Panc1 (cell line): ENCODE measurements around the gene KRTAP12-3. TPM values are rescaled to one million over a fixed set of nuclear protein-coding genes. Genes with fewer than 3 reads are reported as not detected.

Experiments
- ATAC-seq: fragments of 200-7000 bp; cut with Tn5 transposase; 2 replicates; pipeline ENCODE4 v1.9.1; 2020; ENCODE audit warnings: mild to moderate bottlenecking, moderate library complexity
- BruUV-seq: library from RNA; stranded (reverse); fragments of 400-500 nt; replicated peaks from 2 replicates; lab custom pipeline; 2021; lab: Mats Ljungman, UMichigan
- CTCF ChIA-PET: fragments of 300-600 bp; sonication (Branson Sonifier 250); formaldehyde crosslinking; loops from one replicate; lab custom pipeline; 2022; ENCODE audit warnings: antibody characterized with exemption; lab: Charles Lee
- POLR2A ChIA-PET: fragments of 300-600 bp; sonication (Branson Sonifier 250); formaldehyde crosslinking; loops from one replicate; lab custom pipeline; 2022; ENCODE audit warnings: antibody characterized with exemption; lab: Charles Lee
- DNase-seq: peaks from one replicate; pipeline ENCODE4 v3.0.0-alpha.2; 2010; ENCODE audit warnings: low read depth, low spot score
- H3K27ac ChIP-seq: 2 replicates; pipeline ENCODE4 v1.5.1; 2011; ENCODE audit warnings: mild to moderate bottlenecking, low read length, inconsistent platforms
- H3K27me3 ChIP-seq: fragments of 200-500 bp; sonication (Bioruptor generic); 2 replicates; pipeline ENCODE4 v1.6.0; 2014; ENCODE audit warnings: low read length, inconsistent platforms; ENCODE audit not compliant: control insufficient read depth, insufficient read depth
- H3K36me3 ChIP-seq: fragments of 200-500 bp; sonication (Bioruptor generic); 2 replicates; pipeline ENCODE4 v1.5.1; 2014; ENCODE audit warnings: inconsistent platforms, mild to moderate bottlenecking, low read length, moderate library complexity; ENCODE audit not compliant: control insufficient read depth, insufficient read depth
- H3K4me1 ChIP-seq: 2 replicates; pipeline ENCODE4 v1.5.1; 2011; ENCODE audit warnings: inconsistent platforms, mild to moderate bottlenecking, low read length, moderate library complexity; ENCODE audit not compliant: control insufficient read depth, insufficient read depth
- H3K4me3 ChIP-seq, 2 experiments: 2 replicates each; pipeline ENCODE4 v1.5.1; 2011 to 2012; ENCODE audit warnings: low read depth in 2 of 2, low read length in 2 of 2, mild to moderate bottlenecking in 2 of 2, inconsistent platforms in 1 of 2, moderate library complexity in 1 of 2
- H3K9me3 ChIP-seq: fragments of 200-500 bp; sonication (Bioruptor generic); 2 replicates; pipeline ENCODE4 v1.5.1; 2014; ENCODE audit warnings: low read depth, mild to moderate bottlenecking, inconsistent platforms, low read length, moderate library complexity; ENCODE audit not compliant: control insufficient read depth, insufficient read depth
- POLR2AphosphoS5 ChIP-seq: IDR thresholded peaks from 2 replicates; pipeline ENCODE4 v1.6.1; 2012; ENCODE audit warnings: mild to moderate bottlenecking, low read depth, low read length, moderate library complexity
- SIN3A ChIP-seq: IDR thresholded peaks from 2 replicates; pipeline ENCODE4 v1.6.1; 2012; ENCODE audit warnings: low read depth, mild to moderate bottlenecking, low read length, moderate library complexity, borderline replicate concordance; ENCODE audit not compliant: insufficient read depth
- TCF7L2 ChIP-seq: IDR thresholded peaks from 2 replicates; pipeline ENCODE4 v1.6.1; 2011; ENCODE audit warnings: mild to moderate bottlenecking, low read depth, low read length, inconsistent platforms
- in situ Hi-C: cut with HindIII; loops from 2 replicates; pipeline ENCODE4 v1.10.0; 2016; ENCODE audit warnings: low sequenced_read_pairs, low pct_unique_long_range_greater_than_20kb
- intact Hi-C: fragments of 100-400 bp; cut with micrococcal nuclease; formaldehyde crosslinking; loops from one replicate; pipeline ENCODE4 v1.10.0; 2022; ENCODE audit not compliant: unreplicated experiment
- total RNA-seq: library from RNA; stranded (reverse); gene quantifications from one replicate; pipeline ENCODE4 v1.2.1, GENCODE V29; 2021; ENCODE audit not compliant: unreplicated experiment
- TF ChIP-seq, protein P1 (sequence below): fragments of 450-650 bp; IDR thresholded peaks from 2 replicates; pipeline ENCODE4 v1.5.1; 2017; ENCODE audit warnings: mild to moderate bottlenecking
- TF ChIP-seq, protein P2 (sequence below), 2 experiments: IDR thresholded peaks; 2 replicates each; pipeline ENCODE4 v1.6.1; 2011 to 2012; ENCODE audit warnings: low read depth in 2 of 2, control low read depth in 1 of 2, low read length in 1 of 2, mild to moderate bottlenecking in 1 of 2, moderate library complexity in 1 of 2; ENCODE audit not compliant: insufficient read depth in 1 of 2

The KRTAP12-3 gene
- total RNA-seq, 1 experiment from 2014 or later, result not detected

DNA sequence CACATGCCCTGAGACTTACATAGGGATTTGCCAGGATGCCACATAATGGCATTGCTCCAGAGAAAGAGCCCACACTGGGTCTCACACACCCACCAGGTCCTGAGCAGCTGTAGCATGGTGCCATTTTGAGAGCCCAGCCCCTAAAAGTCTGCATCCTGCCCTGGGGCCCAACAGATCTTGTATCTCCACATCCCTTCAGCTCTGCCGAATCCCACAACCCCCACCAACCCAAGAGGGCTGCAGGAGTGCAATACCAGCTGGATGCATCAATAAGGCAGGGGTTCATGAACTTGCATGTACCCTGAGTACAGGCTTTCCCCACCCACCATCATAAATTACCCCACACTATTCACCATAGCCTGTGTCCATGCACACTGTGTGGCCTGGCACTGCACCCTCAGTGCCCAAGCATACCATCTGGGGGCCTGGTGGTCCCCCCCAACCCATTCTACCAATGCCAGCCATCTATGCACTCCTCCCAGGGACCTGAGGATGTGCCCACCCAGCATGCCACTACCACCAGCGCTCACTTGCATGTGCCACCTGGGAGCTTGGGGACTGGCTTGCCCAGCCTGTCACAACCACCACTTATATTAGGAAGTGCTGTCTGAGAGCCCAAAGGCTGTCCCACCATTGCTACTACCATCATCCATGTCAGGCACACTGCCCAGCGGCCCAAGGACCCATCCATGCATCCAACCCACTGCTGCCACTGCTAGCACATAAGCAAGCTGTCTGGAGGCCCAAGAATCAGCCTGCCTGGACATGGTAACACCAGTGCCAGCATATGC is 13.1 kb downstream of the KRTAP12-3 start:
- H3K9me3 ChIP-seq, result no peaks in the 10 kb centered on the region
- ATAC-seq (no peak), DNase-seq (no peak)
- no peak overlapping the region for H3K27ac ChIP-seq
- POLR2A ChIA-PET, result no interaction called here
- in situ Hi-C loops, result no loop called here
- no peaks in the 10 kb centered on the region for H3K4me1 ChIP-seq
- no TSS peak for BruUV-seq
- no peaks in the 10 kb centered on the region for H3K36me3 ChIP-seq
- H3K27me3 ChIP-seq, result no peaks in the 10 kb centered on the region; the same call in 1 of the 2 replicates
- CTCF ChIA-PET, result no interaction called here
- TF ChIP-seq, protein P1, sequence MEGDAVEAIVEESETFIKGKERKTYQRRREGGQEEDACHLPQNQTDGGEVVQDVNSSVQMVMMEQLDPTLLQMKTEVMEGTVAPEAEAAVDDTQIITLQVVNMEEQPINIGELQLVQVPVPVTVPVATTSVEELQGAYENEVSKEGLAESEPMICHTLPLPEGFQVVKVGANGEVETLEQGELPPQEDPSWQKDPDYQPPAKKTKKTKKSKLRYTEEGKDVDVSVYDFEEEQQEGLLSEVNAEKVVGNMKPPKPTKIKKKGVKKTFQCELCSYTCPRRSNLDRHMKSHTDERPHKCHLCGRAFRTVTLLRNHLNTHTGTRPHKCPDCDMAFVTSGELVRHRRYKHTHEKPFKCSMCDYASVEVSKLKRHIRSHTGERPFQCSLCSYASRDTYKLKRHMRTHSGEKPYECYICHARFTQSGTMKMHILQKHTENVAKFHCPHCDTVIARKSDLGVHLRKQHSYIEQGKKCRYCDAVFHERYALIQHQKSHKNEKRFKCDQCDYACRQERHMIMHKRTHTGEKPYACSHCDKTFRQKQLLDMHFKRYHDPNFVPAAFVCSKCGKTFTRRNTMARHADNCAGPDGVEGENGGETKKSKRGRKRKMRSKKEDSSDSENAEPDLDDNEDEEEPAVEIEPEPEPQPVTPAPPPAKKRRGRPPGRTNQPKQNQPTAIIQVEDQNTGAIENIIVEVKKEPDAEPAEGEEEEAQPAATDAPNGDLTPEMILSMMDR, result no peak
- no peak for TF ChIP-seq POLR2AphosphoS5
- TF ChIP-seq TCF7L2, result no peak
- TF ChIP-seq SIN3A, result no peak
- TF ChIP-seq, protein P2, sequence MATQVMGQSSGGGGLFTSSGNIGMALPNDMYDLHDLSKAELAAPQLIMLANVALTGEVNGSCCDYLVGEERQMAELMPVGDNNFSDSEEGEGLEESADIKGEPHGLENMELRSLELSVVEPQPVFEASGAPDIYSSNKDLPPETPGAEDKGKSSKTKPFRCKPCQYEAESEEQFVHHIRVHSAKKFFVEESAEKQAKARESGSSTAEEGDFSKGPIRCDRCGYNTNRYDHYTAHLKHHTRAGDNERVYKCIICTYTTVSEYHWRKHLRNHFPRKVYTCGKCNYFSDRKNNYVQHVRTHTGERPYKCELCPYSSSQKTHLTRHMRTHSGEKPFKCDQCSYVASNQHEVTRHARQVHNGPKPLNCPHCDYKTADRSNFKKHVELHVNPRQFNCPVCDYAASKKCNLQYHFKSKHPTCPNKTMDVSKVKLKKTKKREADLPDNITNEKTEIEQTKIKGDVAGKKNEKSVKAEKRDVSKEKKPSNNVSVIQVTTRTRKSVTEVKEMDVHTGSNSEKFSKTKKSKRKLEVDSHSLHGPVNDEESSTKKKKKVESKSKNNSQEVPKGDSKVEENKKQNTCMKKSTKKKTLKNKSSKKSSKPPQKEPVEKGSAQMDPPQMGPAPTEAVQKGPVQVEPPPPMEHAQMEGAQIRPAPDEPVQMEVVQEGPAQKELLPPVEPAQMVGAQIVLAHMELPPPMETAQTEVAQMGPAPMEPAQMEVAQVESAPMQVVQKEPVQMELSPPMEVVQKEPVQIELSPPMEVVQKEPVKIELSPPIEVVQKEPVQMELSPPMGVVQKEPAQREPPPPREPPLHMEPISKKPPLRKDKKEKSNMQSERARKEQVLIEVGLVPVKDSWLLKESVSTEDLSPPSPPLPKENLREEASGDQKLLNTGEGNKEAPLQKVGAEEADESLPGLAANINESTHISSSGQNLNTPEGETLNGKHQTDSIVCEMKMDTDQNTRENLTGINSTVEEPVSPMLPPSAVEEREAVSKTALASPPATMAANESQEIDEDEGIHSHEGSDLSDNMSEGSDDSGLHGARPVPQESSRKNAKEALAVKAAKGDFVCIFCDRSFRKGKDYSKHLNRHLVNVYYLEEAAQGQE (IDR thresholded peaks at IDR 0.05; ENCODE audit: insufficient read depth in 1 of 2, low read depth in 2 of 2, low read length in 1 of 2), result no peak
- intact Hi-C loops, result no loop called here
- no peak overlapping the region for H3K4me3 ChIP-seq

DNA sequence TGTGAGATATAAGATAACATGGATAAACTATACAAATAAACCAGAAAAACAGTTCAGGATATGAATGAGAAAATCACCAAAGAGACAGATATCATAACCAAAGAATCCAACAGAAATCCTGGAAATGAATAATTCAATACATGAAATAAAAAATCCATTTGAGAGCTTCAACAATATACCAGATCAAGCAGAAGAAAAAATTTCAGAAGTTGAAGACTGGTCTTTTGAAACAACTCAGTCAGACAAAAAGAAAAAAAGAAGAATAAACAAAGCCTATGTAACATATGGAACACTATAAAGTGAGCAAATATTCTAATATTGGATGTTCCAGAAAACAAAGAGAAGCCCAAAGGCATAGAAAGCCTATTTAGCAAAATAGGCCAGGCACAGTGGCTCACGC is 14.2 kb downstream of the KRTAP12-3 start:
- no peak for ATAC-seq
- no peaks in the 10 kb centered on the region for H3K9me3 ChIP-seq
- no peaks in the 10 kb centered on the region for H3K4me1 ChIP-seq
- H3K4me3 ChIP-seq, result no peak overlapping the region
- no TSS peak for BruUV-seq
- CTCF ChIA-PET, result no interaction called here
- no peaks in the 10 kb centered on the region; the same call in 1 of the 2 replicates for H3K27me3 ChIP-seq
- H3K27ac ChIP-seq, result no peak overlapping the region
- TF ChIP-seq POLR2AphosphoS5 (no peak), SIN3A (no peak), TCF7L2 (no peak)
- TF ChIP-seq, protein P2 (IDR thresholded peaks at IDR 0.05; ENCODE audit: insufficient read depth in 1 of 2, low read depth in 2 of 2, low read length in 1 of 2), result no peak
- TF ChIP-seq, protein P1, result no peak
- in situ Hi-C loops (no loop called here), intact Hi-C loops (no loop called here)
- no peak for DNase-seq
- no peaks in the 10 kb centered on the region for H3K36me3 ChIP-seq
- POLR2A ChIA-PET, result no interaction called here
